IMR-90 (cell line): ENCODE results near the gene CYP46A1.

Experiments
- BHLHE40 ChIP-seq: fragments of 150-350 bp; IDR thresholded peaks from 2 replicates; pipeline ENCODE4 v1.6.1; 2016; ENCODE audit warnings: mild to moderate bottlenecking, low read depth, low read length
- CEBPB ChIP-seq: IDR thresholded peaks from 2 replicates; pipeline ENCODE4 v1.6.1; 2012; ENCODE audit warnings: low read depth, low read length, improper control_type of control experiment
- POLR2A ChIP-seq: IDR thresholded peaks from 2 replicates; pipeline ENCODE4 v1.6.1; 2012; ENCODE audit warnings: mild to moderate bottlenecking, low read depth, low read length
- RAD21 ChIP-seq: IDR thresholded peaks from 2 replicates; pipeline ENCODE4 v1.6.1; 2012; ENCODE audit warnings: low read length, improper control_type of control experiment
- USF2 ChIP-seq: fragments of 150-350 bp; IDR thresholded peaks from 2 replicates; pipeline ENCODE4 v1.6.1; 2017; ENCODE audit warnings: mild to moderate bottlenecking, antibody characterized with exemption, low read length, low read depth
- TF ChIP-seq, protein P1 (sequence below): conservative IDR thresholded peaks from 2 replicates; pipeline ENCODE4 v1.5.1; 2012; ENCODE audit warnings: mild to moderate bottlenecking, low read depth, low read length, improper control_type of control experiment

GRCh38 chr14:99716091-99716849, 32.2 kb downstream of the CYP46A1 start:
- no peak for TF ChIP-seq CEBPB
- TF ChIP-seq, protein P1, sequence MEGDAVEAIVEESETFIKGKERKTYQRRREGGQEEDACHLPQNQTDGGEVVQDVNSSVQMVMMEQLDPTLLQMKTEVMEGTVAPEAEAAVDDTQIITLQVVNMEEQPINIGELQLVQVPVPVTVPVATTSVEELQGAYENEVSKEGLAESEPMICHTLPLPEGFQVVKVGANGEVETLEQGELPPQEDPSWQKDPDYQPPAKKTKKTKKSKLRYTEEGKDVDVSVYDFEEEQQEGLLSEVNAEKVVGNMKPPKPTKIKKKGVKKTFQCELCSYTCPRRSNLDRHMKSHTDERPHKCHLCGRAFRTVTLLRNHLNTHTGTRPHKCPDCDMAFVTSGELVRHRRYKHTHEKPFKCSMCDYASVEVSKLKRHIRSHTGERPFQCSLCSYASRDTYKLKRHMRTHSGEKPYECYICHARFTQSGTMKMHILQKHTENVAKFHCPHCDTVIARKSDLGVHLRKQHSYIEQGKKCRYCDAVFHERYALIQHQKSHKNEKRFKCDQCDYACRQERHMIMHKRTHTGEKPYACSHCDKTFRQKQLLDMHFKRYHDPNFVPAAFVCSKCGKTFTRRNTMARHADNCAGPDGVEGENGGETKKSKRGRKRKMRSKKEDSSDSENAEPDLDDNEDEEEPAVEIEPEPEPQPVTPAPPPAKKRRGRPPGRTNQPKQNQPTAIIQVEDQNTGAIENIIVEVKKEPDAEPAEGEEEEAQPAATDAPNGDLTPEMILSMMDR = no peak
- no peak for TF ChIP-seq POLR2A
- no peak for TF ChIP-seq BHLHE40
- no peak for TF ChIP-seq USF2
- TF ChIP-seq RAD21 = no peak
